ENCODE measurements around the gene HTT-AS. TPM values are rescaled to one million over a fixed set of nuclear protein-coding genes. Genes with fewer than 3 reads are reported as not detected.
"Not testable (repeated sequence)": the region's sequence is repeated elsewhere in the genome, so short reads cannot be mapped to it uniquely, and the experiment has no call there.

HTT-AS gene
- total RNA-seq, 1 donor: not detected

DNA sequence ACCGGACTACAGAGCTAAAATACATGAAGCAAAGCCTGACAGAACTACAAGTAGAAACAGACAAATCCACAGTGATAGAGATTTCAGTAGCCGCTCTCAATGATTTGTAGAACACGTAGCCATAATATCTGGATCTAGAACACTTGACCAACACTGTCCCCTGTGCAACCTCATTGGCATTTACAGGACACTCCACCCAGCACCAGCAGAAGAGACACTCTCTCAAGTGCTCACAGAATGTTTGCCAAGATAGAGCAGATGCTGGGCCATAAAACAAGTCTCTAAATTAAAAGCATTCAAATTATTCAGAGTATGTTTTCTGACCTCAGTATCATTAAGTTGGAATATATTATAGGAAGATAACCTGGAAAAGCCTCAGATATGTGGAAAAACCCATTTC lies 21.9 kb upstream of the HTT-AS start:
- no peak for DNase-seq (ENCODE audit: low read depth)
- TF ChIP-seq, protein P1, sequence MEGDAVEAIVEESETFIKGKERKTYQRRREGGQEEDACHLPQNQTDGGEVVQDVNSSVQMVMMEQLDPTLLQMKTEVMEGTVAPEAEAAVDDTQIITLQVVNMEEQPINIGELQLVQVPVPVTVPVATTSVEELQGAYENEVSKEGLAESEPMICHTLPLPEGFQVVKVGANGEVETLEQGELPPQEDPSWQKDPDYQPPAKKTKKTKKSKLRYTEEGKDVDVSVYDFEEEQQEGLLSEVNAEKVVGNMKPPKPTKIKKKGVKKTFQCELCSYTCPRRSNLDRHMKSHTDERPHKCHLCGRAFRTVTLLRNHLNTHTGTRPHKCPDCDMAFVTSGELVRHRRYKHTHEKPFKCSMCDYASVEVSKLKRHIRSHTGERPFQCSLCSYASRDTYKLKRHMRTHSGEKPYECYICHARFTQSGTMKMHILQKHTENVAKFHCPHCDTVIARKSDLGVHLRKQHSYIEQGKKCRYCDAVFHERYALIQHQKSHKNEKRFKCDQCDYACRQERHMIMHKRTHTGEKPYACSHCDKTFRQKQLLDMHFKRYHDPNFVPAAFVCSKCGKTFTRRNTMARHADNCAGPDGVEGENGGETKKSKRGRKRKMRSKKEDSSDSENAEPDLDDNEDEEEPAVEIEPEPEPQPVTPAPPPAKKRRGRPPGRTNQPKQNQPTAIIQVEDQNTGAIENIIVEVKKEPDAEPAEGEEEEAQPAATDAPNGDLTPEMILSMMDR (IDR thresholded peaks at IDR 0.05; ENCODE audit: insufficient read depth, low read length): no peak
- H3K4me3 ChIP-seq (ENCODE audit: low read depth, low read length): no peak overlapping the region

DNA sequence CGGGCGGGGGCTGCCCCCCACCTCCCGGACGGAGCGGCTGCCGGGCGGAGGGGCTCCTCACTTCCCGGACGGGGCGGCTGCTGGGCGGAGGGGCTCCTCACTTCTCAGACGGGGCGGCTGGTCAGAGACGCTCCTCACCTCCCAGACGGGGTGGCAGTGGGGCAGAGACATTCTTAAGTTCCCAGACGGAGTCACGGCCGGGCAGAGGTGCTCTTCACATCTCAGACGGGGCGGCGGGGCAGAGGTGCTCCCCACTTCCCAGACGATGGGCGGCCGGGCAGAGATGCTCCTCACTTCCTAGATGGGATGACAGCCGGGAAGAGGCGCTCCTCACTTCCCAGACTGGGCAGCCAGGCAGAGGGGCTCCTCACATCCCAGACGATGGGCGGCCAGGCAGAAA lies 20.4 kb upstream of the HTT-AS start:
- DNase-seq (ENCODE audit: low read depth); H3K4me3 ChIP-seq (ENCODE audit: low read depth, low read length): not testable (repeated sequence)

DNA sequence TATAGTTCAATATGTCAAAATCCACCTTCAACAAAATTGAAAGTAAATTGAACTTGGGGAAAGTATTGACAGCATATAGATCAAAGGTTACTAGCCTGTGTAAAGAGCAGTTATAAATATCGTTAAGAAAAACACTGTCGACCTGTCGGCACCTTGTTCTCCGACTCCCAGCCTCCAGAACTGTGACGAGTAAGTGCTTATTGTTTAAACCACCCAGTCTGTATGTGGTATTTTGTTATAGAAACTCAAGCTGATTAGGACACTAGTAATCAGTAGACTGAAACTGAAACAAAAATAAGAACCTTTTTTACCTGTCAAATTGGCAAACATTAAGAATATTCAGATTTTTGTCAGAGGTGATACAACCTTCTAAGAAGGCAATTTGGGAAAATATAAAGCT lies 17.1 kb upstream of the HTT-AS start:
- TF ChIP-seq, protein P1 (IDR thresholded peaks at IDR 0.05; ENCODE audit: insufficient read depth, low read length): no peak
- H3K4me3 ChIP-seq (ENCODE audit: low read depth, low read length): no peak overlapping the region
- no peak for DNase-seq (ENCODE audit: low read depth)

DNA sequence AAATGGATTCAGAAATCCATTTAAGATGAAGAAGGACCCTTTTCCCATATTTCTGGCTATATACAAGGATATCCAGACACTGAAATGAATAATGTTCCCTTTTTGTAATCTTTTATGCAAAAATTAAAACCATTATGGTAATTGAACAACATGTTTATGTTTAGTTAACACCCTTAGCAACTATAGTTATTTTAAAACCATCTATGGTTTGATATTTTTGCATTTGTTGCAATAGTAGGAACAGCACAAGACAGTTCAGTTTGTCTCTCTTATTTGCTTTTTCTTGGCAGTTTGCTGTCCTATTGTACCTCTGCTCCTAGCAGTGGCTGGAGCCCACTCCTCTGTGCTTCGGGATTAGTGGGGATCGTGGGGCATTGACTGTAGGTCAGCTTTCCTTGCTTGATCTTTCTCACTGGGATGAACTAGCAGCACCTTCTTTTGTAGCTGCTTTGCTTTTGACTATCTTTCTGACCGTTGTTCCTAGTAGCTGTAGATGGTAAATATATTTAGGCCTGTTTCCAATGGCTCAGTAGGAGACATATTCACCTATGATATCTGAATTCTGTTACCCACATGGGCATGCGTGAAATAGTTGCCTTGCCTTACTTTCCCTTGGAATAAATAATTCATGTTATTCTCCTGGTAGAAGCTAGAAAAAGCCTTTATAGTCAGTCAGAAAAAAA lies 12.9 kb upstream of the HTT-AS start:
- no peak for DNase-seq (ENCODE audit: low read depth)
- TF ChIP-seq, protein P1 (IDR thresholded peaks at IDR 0.05; ENCODE audit: insufficient read depth, low read length): no peak
- H3K4me3 ChIP-seq (ENCODE audit: low read depth, low read length): no peak overlapping the region

DNA sequence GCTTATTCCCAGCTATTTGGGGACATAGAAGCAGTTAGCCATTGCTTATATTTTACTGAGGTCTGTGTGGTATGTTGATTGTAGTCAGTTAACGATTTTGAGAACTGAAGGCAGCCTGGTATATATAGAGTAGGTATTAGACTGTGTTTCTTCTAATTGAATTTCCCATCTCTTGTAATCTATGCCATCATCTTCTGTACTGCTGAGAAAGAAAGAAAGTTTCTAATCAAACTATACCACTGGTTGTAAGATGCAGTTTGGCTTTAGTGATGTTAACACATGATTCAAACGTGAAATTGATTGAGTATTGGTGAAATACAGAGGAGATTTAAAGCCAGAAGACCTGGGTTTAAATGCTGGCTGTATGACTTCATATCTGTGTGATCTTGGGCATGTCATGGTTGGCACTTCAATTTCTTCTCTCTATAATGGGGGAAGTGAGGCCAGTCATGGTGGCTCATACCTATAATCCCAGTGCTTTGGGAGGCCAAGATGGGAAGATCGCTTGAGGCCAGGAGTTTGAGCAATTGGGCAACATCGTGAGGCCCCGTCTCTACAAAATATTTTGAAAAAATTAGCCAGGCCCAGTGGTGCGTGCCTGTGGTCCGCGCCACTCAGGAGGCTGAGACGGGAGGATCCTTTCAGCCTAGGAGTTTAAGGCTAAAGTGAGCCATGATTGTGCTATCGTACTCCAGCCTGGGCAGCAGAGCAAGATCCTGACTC lies 11.8 kb upstream of the HTT-AS start:
- H3K4me3 ChIP-seq (ENCODE audit: low read depth, low read length): no peak overlapping the region
- no peak for DNase-seq (ENCODE audit: low read depth)
- TF ChIP-seq, protein P1 (IDR thresholded peaks at IDR 0.05; ENCODE audit: insufficient read depth, low read length): no peak

DNA sequence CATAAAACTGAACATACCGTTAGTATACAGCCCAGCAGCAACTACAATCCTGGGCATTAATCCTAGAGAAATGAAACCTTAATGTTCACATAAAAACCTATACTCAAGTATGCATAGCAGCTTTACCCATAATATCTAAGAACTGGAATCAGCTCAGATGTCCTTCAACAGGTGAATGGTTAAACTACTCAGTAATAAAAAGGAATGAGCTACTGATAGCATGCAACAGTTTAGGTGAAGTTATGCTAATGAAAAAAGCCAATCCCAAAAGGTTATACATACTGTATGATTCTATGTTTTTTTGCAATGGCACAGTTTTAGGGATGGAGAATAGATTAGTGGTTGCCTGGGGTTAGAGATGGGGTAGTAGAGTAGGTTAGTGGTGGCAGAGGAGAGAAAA lies 9.4 kb upstream of the HTT-AS start:
- H3K4me3 ChIP-seq (ENCODE audit: low read depth, low read length): no peak overlapping the region
- TF ChIP-seq, protein P1 (IDR thresholded peaks at IDR 0.05; ENCODE audit: insufficient read depth, low read length): no peak
- DNase-seq (ENCODE audit: low read depth): no peak

DNA sequence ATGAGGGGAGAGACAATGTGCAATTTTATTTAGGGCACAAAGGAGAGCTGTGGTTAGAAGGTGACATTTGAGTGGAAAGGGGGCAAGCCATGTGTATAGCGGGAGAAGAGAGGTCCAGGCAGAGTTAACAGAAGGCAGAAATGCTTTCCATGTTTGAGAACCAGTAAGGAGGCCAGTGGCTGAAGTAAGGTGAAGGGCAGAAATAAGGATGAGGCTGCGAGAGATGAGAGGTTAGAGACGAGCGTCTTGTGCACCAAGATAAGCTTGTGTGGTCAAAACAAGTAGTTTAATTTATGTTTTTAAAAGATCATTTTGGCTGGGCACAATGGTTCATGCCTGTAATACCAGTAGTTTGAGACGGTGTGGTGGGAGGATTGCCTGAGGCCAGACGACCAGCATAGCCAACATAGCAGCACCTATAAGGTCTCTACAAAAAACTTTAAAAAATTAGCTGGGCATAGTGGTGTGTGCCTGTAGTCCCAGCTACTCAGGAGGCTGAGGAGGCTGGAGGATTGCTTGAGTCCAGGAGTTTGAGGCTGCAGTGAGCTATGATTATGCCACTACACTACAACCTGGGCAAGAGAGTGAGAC lies 8.7 kb upstream of the HTT-AS start:
- H3K4me3 ChIP-seq (ENCODE audit: low read depth, low read length): no peak overlapping the region
- TF ChIP-seq, protein P1 (IDR thresholded peaks at IDR 0.05; ENCODE audit: insufficient read depth, low read length): no peak
- DNase-seq (ENCODE audit: low read depth): no peak

All from fibroblast of the aortic adventitia (primary cell).